H4 (cell line): ENCODE measurements around the gene TK1. TPM values are rescaled to one million over a fixed set of nuclear protein-coding genes. Genes with fewer than 3 reads are reported as not detected.

Experiments used
- DNase-seq: peaks from one replicate; pipeline ENCODE4 v3.0.0-alpha.2; 2015; ENCODE audit warnings: low spot score
- total RNA-seq: library from RNA; depleted of rRNA; stranded (reverse); fragments of >200 nt; shearing (Covaris generic); gene quantifications from 2 replicates; pipeline ENCODE4 v1.2.3, GENCODE V29; 2014

Gene TK1
- total RNA-seq, 1 experiment from 2014 or later, result 253 TPM

DNA sequence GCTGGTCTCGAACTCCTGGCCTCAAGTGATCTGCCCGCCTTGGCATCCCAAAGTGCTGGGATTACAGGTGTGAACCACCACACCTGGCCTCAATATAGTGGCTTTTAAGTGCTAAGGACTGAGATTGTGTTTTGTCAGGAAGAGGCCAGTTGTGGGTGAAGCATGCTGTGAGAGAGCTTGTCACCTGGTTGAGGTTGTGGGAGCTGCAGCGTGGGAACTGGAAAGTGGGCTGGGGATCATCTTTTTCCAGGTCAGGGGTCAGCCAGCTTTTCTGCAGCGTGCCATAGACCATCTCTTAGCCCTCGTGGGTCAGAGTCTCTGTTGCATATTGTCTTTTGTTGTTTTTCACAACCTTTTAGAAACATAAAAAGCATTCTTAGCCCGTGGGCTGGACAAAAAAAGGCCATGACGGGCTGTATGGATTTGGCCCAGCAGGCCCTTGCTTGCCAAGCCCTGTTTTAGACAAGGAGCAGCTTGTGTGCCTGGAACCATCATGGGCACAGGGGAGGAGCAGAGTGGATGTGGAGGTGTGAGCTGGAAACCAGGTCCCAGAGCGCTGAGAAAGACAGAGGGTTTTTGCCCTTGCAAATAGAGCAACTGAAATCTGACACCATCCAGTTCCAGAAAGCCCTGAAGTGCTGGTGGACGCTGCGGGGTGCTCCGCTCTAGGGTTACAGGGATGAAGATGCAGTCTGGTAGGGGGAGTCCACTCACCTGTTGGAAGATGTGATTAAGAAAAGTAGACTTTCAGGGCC lies 32.7 kb upstream of the TK1 start:
- DNase-seq, result no peak

DNA sequence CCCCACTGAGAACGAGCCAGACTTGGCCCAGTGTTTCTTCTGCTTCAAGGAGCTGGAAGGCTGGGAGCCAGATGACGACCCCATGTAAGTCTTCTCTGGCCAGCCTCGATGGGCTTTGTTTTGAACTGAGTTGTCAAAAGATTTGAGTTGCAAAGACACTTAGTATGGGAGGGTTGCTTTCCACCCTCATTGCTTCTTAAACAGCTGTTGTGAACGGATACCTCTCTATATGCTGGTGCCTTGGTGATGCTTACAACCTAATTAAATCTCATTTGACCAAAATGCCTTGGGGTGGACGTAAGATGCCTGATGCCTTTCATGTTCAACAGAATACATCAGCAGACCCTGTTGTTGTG lies 27.8 kb upstream of the TK1 start:
- no peak for DNase-seq

DNA sequence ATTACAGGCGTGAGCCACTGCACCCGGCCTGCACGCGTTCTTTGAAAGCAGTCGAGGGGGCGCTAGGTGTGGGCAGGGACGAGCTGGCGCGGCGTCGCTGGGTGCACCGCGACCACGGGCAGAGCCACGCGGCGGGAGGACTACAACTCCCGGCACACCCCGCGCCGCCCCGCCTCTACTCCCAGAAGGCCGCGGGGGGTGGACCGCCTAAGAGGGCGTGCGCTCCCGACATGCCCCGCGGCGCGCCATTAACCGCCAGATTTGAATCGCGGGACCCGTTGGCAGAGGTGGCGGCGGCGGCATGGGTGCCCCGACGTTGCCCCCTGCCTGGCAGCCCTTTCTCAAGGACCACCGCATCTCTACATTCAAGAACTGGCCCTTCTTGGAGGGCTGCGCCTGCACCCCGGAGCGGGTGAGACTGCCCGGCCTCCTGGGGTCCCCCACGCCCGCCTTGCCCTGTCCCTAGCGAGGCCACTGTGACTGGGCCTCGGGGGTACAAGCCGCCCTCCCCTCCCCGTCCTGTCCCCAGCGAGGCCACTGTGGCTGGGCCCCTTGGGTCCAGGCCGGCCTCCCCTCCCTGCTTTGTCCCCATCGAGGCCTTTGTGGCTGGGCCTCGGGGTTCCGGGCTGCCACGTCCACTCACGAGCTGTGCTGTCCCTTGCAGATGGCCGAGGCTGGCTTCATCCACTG lies 27.3 kb upstream of the TK1 start, which contains the start of gene BIRC5:
BIRC5 (plus strand) TSS at position 238 of the 690 bp plus-strand sequence; CDS start at position 302, 64 bp downstream.
- DNase-seq, result peak; percentile 84

- no peak for DNase-seq
Measured at GRCh38 chr17:78211032-78211431, 24.2 kb upstream of the TK1 start.

- no peak for DNase-seq
Measured at GRCh38 chr17:78210111-78210510, 23.3 kb upstream of the TK1 start.

DNA sequence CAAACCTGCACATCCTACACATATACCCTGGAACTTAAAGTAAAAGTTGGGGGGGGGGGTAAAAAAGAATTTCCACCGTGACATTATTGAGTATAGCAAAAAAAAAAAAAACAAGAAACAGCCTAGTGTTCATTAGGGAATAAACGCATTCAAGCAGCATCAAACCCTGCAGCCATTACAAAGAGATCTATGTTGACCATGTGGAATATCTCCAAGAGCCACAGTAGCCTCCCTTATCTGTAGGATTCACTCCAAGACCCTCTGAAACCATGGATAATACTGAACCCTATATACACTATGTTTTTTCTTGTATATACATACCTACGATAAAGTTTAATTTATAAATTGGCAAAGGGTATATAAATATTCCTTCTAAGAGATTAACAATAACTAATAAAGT lies 21.6 kb upstream of the TK1 start:
- DNase-seq, result no peak

- no peak for DNase-seq
Measured at GRCh38 chr17:78206298-78206697, 19.4 kb upstream of the TK1 start.

DNA sequence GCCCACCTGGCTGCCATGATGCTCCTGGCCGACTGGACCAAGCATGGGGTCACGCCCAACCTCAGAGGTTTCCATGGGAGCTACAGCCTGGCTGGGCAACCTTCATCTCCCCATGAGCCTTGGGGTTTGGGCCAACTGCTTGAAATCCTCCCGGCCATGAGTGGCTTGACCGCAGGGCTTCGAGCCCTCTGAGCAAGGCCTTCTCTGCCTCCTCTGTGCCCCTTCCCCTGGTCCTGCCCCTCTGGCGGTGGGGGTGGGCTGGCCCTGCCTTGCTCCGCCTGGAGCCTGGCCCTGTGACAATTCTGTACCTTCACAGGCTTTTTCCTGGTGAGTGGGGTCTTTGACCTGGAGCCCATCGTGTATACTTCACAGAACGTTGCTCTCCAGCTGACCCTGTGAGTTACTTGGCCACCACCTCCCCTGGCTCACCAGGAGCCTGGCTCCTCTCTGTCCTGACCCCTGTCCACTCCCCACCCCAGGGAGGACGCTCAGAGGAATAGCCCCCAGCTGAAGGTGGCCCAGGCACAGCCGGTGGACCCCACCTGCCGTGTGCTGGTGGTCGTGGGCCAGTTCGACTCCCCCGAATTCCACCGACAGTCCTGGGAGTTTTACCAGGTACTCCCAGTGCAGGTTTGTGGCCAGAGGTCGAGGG lies 18.4 kb upstream of the TK1 start:
- no peak for DNase-seq

DNA sequence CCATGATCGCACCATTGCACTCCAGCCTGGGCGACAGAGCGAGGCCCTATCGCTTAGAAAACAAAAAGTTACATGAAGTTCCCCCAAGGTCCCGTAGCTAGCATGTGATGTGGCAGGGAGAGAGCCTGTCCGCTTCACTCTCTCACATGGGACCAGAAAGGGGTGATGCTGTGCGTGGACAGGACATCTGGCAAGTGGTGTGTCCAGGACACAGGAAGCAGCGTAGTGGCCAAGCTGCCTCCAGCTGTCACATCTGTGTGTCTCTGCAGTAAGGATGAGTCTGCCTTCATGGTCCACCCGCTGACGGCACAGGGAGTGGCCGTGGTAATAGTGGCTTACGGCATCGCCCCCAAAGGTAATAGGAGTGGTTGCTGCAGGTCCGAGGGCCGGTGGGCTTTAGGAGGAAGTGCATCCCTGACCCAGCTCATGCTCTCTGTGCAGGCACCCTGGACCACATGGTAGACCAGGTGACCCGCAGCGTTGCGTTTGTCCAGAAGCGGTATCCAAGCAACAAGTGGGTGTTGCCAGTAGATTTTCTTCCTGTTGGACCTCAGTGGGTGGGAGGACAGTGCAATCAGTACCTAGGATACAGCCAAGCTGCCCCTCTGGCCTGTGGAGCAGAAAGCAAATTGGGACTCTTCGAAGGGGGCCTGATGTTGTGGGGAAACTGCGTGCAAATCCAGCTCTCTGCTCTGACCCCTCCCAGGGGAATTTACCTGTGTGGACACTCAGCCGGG lies 17.7 kb upstream of the TK1 start:
- DNase-seq, result no peak

DNA sequence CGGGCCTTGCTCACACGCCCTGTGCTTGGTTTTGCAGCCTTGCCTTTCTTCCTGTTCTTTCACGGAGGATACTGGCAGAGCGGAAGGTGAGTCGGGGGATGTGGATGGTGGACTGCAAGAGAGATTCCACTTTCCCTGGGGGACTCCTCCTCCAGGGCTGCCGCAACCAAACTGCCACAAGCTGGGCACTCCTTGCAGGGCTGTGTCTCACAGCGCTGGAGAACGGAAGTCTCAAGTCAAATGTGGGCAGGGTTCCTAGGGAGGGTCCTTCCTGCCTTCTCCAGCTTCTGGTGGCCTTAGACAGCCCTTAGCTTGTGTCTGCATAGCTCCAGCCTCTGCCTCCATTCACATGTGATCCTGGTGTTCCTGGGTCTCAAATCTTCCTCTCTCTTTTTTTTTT lies 15.8 kb upstream of the TK1 start:
- no peak for DNase-seq

- DNase-seq, result no peak
Measured at GRCh38 chr17:78200451-78200850, 13.6 kb upstream of the TK1 start.

GRCh38 chr17:78197147-78197832 lies 10.4 kb upstream of the TK1 start:
- no peak for DNase-seq

GRCh38 chr17:78196716-78197115 lies 9.9 kb upstream of the TK1 start:
- DNase-seq, result no peak

- peak; percentile 68 for DNase-seq
Measured at GRCh38 chr17:78185981-78186691, 716 bp downstream of the TK1 start.

GRCh38 chr17:78184868-78185267 lies 2.0 kb downstream of the TK1 start:
- DNase-seq, result no peak

DNA sequence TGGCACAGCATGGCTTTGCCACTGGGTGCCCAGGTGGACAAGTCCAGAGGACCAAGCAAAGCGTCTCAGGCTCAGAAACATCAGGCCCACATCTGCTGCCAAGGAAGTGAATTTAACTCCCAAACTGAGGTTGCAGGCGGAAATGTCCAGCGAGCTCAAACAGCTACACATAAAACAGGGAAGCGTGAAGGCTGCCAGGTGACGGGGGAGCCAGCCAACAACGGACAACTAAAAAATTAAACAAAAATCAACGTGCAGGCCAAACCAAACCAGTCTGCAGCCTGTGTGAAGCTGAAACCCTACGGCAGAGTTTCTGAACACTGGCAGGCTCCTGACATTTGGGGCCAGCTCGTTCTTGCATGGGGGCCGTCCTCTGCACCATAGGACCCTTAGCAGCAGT lies 2.5 kb downstream of the TK1 start:
- DNase-seq, result no peak

DNA sequence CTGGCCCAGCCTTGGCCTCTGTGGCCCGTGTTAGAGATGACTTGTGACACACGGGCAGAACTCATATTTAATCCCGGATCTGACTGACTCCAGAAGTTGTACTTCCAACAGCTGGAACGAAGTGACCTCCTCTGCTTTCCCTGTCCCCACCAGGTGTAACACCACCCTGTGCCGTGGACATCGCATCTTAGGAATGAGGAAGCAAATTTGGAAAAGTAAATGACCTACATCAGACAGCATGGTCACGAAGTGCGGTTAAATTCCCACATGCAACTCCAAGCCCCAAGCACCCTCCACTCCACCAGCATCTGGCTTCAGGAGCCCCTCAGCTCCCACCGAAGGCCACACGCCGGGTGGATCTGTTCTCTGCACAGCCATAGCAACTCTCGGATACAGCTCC lies 2.9 kb downstream of the TK1 start:
- no peak for DNase-seq

DNA sequence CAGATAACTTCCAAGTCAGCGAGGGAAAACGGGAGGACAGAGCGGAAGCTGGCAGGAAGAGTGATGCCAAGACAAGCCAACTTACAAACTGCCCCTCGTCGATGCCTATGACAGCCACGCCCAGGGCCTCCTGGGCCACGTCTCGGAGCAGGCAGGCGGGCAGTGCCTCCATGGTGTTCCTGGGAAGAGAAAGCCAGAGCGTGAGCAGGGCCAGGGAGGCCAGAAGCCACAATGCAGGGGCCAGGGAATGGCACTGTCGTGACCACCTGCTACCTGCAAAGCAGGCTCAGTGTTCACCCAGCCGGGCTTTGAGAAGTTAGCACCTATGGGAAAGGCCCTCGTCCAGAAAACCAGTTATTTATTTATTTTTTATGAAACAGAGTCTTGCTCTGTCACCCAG lies 4.3 kb downstream of the TK1 start:
- DNase-seq, result no peak

GRCh38 chr17:78180508-78180907 lies 6.3 kb downstream of the TK1 start:
- DNase-seq, result no peak

GRCh38 chr17:78180083-78180482 lies 6.8 kb downstream of the TK1 start:
- peak; percentile 52 for DNase-seq

DNA sequence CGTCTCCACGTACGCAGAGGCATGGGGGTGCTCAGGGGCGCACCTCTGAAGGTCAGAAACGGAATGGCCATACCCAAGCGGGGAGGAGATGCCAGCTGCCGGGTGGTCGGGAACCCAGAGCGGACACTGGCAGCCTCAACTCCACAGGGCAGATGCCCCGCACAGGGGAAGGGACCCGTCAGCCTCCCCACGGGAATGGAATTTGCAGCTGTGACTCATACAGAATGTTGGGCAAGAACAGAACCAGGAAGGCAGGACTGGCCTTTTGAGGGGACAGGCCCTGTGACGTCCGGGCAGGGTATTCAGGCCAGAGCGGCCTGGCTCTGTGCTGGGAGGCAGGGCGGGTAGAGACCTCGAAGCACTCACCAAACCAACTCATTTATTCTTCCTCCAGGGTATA lies 7.5 kb downstream of the TK1 start:
- DNase-seq, result no peak
